ENCODE data around the gene UBA6.

The UBA6 gene

DNA sequence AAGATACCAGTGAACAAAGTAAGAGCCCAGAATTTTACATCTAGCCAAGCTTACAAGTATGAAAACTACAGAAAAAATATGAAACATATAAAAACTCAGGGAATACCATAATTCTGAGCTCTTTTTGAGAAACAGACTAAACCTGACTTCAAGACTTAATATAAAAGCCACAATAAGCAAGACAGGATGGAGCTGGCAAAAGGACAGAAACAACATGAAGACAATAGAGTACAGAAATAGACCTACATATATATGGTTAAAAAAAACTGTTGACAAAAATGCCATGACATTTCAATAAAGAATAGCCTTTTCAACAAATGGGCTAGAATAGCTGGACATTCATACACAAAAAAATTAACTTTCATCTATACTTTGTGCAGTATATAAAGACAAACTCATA, 49.4 kb downstream of the UBA6 start:
- TF ChIP-seq, protein P1, sequence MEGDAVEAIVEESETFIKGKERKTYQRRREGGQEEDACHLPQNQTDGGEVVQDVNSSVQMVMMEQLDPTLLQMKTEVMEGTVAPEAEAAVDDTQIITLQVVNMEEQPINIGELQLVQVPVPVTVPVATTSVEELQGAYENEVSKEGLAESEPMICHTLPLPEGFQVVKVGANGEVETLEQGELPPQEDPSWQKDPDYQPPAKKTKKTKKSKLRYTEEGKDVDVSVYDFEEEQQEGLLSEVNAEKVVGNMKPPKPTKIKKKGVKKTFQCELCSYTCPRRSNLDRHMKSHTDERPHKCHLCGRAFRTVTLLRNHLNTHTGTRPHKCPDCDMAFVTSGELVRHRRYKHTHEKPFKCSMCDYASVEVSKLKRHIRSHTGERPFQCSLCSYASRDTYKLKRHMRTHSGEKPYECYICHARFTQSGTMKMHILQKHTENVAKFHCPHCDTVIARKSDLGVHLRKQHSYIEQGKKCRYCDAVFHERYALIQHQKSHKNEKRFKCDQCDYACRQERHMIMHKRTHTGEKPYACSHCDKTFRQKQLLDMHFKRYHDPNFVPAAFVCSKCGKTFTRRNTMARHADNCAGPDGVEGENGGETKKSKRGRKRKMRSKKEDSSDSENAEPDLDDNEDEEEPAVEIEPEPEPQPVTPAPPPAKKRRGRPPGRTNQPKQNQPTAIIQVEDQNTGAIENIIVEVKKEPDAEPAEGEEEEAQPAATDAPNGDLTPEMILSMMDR (IDR thresholded peaks at IDR 0.05): no peak

DNA sequence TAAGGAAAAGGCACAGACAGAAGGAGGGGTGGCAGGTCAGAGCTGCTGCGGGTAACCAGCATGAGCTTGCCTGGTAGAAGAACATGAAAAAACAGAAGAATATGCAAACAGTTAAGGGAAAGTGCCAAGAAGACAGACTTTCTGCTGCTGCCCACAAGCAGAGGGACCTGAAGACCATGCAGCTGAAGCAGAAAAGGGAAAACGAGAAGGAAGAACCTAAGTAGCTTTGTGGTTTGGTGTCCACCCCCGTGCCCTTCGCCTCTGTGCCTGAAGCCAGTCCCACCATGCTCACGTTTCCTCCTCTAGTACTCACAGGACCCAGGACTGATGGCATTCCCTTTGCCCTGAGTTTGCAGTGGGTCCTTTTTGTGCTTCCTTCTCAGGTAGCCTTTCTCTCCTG, 62.8 kb downstream of the UBA6 start:
- TF ChIP-seq, protein P1 (IDR thresholded peaks at IDR 0.05): no peak

DNA sequence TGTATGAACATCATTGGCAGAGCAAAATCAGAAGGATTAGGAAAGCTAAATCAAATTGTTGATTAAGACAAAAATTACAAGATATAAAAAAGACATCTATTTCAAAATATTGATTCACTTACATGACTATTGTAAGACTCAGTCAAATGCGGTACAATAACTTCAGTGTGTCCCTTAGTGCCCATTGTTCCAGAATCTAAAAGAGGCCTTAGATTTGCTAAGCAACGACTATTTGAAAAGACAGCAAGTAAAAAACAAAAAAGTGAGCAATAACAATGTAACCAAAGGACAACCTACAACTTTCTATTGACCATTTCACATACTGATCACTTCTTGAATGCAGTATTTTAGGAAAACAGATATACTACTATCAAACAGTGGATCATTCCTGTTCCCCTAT, 65.6 kb downstream of the UBA6 start:
- TF ChIP-seq, protein P1 (IDR thresholded peaks at IDR 0.05): no peak

DNA sequence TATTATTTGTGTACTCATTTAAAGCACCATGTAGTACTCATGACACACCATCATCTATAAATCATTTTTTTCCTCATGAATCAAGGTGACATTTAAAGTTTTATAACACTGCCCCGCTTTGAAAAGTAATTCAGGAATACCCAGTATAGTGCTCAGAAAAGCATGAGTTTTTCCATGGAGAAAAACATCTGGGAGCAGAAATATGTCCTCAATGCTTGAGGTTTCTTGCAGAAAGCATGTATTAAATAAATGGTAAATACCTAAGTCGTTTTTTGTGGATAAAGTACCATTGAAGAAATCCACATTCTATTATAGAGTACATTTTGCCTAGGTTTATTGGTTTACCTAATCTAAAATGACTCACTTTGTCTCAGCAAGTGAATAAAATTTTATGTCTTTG, 66.2 kb downstream of the UBA6 start:
- TF ChIP-seq, protein P1 (IDR thresholded peaks at IDR 0.05): no peak

DNA sequence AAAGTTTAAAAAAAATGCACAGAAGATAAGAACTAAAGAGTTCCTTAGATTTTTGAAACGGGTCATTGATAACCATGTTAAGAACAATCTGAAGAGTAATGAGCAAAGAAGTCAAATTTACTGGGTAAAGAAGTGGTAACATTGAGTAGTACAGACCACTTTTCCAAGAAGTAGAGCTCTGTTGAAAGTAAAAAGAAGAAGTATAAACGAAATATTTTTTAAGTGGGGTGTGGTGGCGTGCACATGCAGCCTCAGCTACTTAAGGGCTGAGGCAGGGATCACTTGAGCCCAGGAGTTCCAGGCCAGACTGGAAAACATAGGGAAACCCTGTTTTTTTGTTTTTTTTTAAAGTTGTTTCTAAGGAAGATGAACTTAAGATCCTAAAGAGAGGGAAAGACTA, 68.5 kb downstream of the UBA6 start:
- TF ChIP-seq, protein P1 (IDR thresholded peaks at IDR 0.05): no peak

DNA sequence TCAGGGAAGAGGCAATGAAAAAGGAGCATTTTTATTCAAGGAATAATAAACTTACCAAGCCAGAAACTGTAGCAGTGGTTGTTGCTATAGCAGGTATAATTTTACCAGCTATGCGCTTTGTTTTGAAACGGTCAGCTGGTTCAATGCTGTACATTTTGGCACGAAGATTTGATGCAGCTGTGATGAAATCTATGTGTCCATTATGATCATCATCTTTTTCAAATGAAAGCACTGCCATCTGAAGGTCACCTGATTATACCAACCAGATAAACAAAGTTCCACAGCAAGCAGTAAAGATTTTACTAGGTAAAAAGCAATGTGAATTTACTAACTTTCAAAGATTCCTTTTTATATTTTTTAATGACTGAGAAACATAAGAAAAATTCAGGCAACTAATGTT, 76.0 kb downstream of the UBA6 start:
- TF ChIP-seq, protein P1 (IDR thresholded peaks at IDR 0.05): peak; percentile 26; the same call in 1 of the 2 replicates

DNA sequence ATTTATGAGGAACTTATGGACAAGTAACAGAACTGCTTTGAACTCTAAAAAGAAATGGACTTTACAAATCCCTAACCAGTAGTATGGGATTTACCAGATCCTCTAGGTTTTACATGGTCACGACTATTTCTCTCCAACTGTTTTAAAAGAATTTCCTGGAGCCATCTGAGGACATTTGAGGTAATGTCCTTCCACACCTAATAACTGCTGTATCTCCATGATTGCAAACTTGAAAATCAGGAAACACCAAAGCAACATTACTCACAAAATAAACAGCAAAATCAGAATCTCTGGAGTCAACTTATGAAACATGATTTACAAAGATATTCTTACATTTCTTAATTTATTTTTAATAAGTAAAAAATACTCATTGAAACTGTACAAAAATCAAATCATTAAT, 84.5 kb downstream of the UBA6 start:
- TF ChIP-seq, protein P1 (IDR thresholded peaks at IDR 0.05): no peak

DNA sequence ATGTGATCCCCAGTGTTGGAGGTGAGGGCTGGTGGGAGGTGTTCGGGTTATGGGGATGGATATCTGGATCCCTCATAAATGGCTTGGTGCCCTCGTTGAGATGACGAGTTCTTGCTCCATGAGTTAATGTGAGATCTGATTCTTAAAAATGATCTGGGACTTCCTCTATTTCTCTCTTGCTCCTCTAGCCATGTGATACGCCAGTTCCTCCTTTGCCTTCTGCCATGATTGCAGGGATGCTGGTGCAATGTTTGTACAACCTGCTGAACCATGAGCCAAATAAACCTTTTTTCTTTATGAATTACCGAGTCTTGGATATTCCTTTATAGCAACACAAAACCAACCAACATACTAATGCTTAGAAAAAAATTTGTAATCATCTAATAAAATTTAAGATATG, 85.8 kb downstream of the UBA6 start:
- TF ChIP-seq, protein P1 (IDR thresholded peaks at IDR 0.05): no peak

Measured in LNCAP (cell line).